B cell (primary cell): ENCODE measurements around the gene MDGA2. TPM values are rescaled to one million over a fixed set of nuclear protein-coding genes. Genes with fewer than 3 reads are reported as not detected.

ENCODE experiments used
- ATAC-seq: fragments of 200-7000 bp; cut with Tn5 transposase; one replicate; pipeline ENCODE4 v1.10.0; 2021; ENCODE audit warnings: low read depth, mild to moderate bottlenecking, moderate number of reproducible peaks, moderate library complexity
- CTCF ChIA-PET: fragments of 350-600 bp; sonication (Branson Sonifier 250); formaldehyde crosslinking; loops from one replicate; lab custom pipeline; 2021; ENCODE audit warnings: antibody characterized with exemption, inconsistent platforms; lab: Charles Lee
- POLR2A ChIA-PET: fragments of 350-600 bp; sonication (Branson Sonifier 250); formaldehyde crosslinking; loops from one replicate; lab custom pipeline; 2021; ENCODE audit warnings: antibody characterized with exemption; lab: Charles Lee
- DNase-seq: peaks from one replicate; pipeline ENCODE4 v3.0.0; 2013
- H2AFZ ChIP-seq: 2 replicates; pipeline ENCODE4 v1.6.1; 2012; ENCODE audit warnings: mild to moderate bottlenecking, low read depth, low read length; ENCODE audit not compliant: insufficient read depth, poor library complexity, severe bottlenecking
- H3K27ac ChIP-seq, 2 donors: 1 replicate in 1 of 2; 2 replicates in 1 of 2; pipeline ENCODE4 v1.5.1; 2012 to 2013; ENCODE audit warnings: low read length in 2 of 2, mild to moderate bottlenecking in 2 of 2, moderate library complexity in 1 of 2
- H3K27me3 ChIP-seq, 4 experiments: fragments of 200-600 bp in 1 of 4; sonication (generic) in 1 of 4; replicated peaks in 1 of 4; 1 replicate in 2 of 4; 2 replicates in 2 of 4; pipeline versions ENCODE4 v1.6.1 to v1.7.0; 2013 to 2016; ENCODE audit warnings: low read length in 3 of 4, mild to moderate bottlenecking in 2 of 4, mixed read lengths in 1 of 4, moderate library complexity in 1 of 4; ENCODE audit not compliant: insufficient read depth in 4 of 4, control insufficient read depth in 3 of 4; ENCODE audit errors: control extremely low read depth in 1 of 4
- H3K36me3 ChIP-seq, 2 experiments: replicated peaks in 1 of 2; 1 replicate in 1 of 2; 2 replicates in 1 of 2; pipeline versions ENCODE4 v1.6.1 to v1.7.1; 2013; ENCODE audit warnings: low read length in 1 of 2; ENCODE audit not compliant: insufficient read depth in 2 of 2, control insufficient read depth in 1 of 2; ENCODE audit errors: control extremely low read depth in 1 of 2, extremely low read depth in 1 of 2
- H3K4me1 ChIP-seq, 2 donors: fragments of 200-600 bp in 1 of 2; sonication (generic) in 1 of 2; 1 replicate in 1 of 2; 2 replicates in 1 of 2; pipeline versions ENCODE4 v1.5.1 to v1.6.1; 2013 to 2017; ENCODE audit warnings: low read length in 2 of 2; ENCODE audit not compliant: control insufficient read depth in 2 of 2, insufficient read depth in 2 of 2
- H3K4me2 ChIP-seq: replicated peaks from 2 replicates; pipeline ENCODE3; 2012; ENCODE audit warnings: mild to moderate bottlenecking, low read depth, low read length; ENCODE audit not compliant: poor library complexity, severe bottlenecking
- H3K4me3 ChIP-seq, 5 experiments: fragments of 200-600 bp in 1 of 5; sonication (generic) in 1 of 5; 1 replicate in 3 of 5; 2 replicates in 2 of 5; pipeline versions ENCODE4 v1.5.1 to v1.7.0; 2011 to 2016; ENCODE audit warnings: low read length in 4 of 5, mild to moderate bottlenecking in 4 of 5, low read depth in 2 of 5, control low read depth in 1 of 5, moderate library complexity in 1 of 5; ENCODE audit not compliant: insufficient read depth in 1 of 5; ENCODE audit errors: control extremely low read depth in 1 of 5, extremely low read depth in 1 of 5
- H3K79me2 ChIP-seq: fragments of 200-600 bp; sonication (generic); one replicate; pipeline ENCODE4 v1.6.0; 2016; ENCODE audit warnings: low read length; ENCODE audit not compliant: control insufficient read depth, insufficient read depth
- H3K9ac ChIP-seq: fragments of 200-600 bp; sonication (generic); 2 replicates; pipeline ENCODE4 v1.6.1; 2017; ENCODE audit warnings: mild to moderate bottlenecking, low read length, moderate library complexity
- H3K9me3 ChIP-seq, 3 donors: one replicate each; pipeline versions ENCODE4 v1.6.1 to v1.7.1; 2013; ENCODE audit warnings: low read length in 2 of 3; ENCODE audit not compliant: control insufficient read depth in 2 of 3, insufficient read depth in 1 of 3; ENCODE audit errors: control extremely low read depth in 1 of 3
- H4K20me1 ChIP-seq: 2 replicates; pipeline ENCODE4 v1.6.0; 2012; ENCODE audit warnings: mild to moderate bottlenecking, low read length; ENCODE audit not compliant: insufficient read depth, control insufficient read depth, poor library complexity, severe bottlenecking
- H3K27ac Mint-ChIP-seq: one replicate; pipeline ENCODE4 v1.8.0; 2021; ENCODE audit warnings: mixed read lengths
- H3K27me3 Mint-ChIP-seq: one replicate; pipeline ENCODE4 v1.8.0; 2021; ENCODE audit warnings: mixed read lengths
- H3K4me1 Mint-ChIP-seq: one replicate; pipeline ENCODE4 v1.8.0; 2021; ENCODE audit warnings: mixed read lengths
- H3K4me3 Mint-ChIP-seq: one replicate; pipeline ENCODE4 v1.8.0; 2021; ENCODE audit warnings: mixed read lengths
- H3K9me3 Mint-ChIP-seq: one replicate; pipeline ENCODE4 v1.8.0; 2022; ENCODE audit warnings: mixed read lengths; ENCODE audit not compliant: insufficient read depth
- EZH2 ChIP-seq: IDR thresholded peaks from 2 replicates; pipeline ENCODE4 v1.6.1; 2012; ENCODE audit warnings: borderline replicate concordance, low read depth, mild to moderate bottlenecking, moderate library complexity, low read length; ENCODE audit not compliant: insufficient read depth, poor library complexity, severe bottlenecking
- WGBS: methylation state at CpG from one replicate; pipeline ENCODE4 v1.1.5; 2013; ENCODE audit warnings: missing lambda C conversion rate; ENCODE audit not compliant: insufficient coverage; 5-methylcytosine and 5-hydroxymethylcytosine counted together
- intact Hi-C: fragments of 100-400 bp; cut with micrococcal nuclease; formaldehyde crosslinking; loops from one replicate; pipeline ENCODE4 v1.10.0; 2022
- polyA plus RNA-seq: library from polyadenylated mRNA; depleted of rRNA; stranded (reverse); fragments of >200 nt; gene quantifications from 2 replicates; pipeline ENCODE4 v1.2.3, GENCODE V29; 2012
- total RNA-seq, 2 donors: library from RNA; stranded (reverse); fragments of 120-200 nt in 1 of 2; gene quantifications; 1 replicate in 1 of 2; 2 replicates in 1 of 2; pipeline versions ENCODE4 v1.2.3 to v1.2.4, GENCODE V29; 2013 to 2022
- TF ChIP-seq, protein P1 (sequence below): fragments of 200-600 bp; IDR thresholded peaks from one replicate; pipeline ENCODE4 v1.8.0; 2022; ENCODE audit warnings: antibody characterized with exemption, mild to moderate bottlenecking

MDGA2 gene
- total and polyA plus RNA-seq, 2 donors (not counting 1 experiment from before 2014, with no cell fraction given) = not detected

DNA sequence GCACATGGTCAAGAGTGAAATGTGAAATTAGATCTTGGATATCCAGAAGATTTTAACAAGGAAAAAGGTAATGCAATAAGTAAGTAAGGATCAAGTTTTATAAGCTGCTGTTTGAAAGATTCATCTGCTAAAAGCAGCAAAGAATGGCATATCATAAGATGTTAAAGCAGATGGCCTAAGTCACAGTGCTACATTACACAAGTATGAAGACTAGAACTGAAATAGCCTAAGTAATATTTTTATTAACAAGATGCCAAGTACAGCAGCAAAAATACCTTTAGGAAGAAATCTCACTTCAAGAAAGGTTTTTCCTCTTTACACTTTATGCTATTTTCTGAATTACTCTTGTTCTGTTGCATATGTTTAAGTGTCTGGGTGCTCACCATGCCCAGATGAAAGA lies 414.1 kb downstream of the MDGA2 start:
- no peak for DNase-seq
- Histone ChIP-seq H3K27me3 (no peaks in the 10 kb centered on the region), H3K36me3 (no peaks in the 10 kb centered on the region), H3K9ac (no peak overlapping the region), H3K27ac (no peak overlapping the region), H3K4me1 (no peaks in the 10 kb centered on the region), H2AFZ (no peak overlapping the region), H3K4me3 (no peak overlapping the region), H3K4me2 (no peak overlapping the region), H4K20me1 (no peaks in the 10 kb centered on the region), H3K79me2 (no peaks in the 10 kb centered on the region), H3K9me3 (no peaks in the 10 kb centered on the region)
- H3K4me1 Mint-ChIP-seq = no peaks in the 10 kb centered on the region
- no peaks in the 10 kb centered on the region for H3K9me3 Mint-ChIP-seq
- TF ChIP-seq EZH2 = no peak
- TF ChIP-seq, protein P1, sequence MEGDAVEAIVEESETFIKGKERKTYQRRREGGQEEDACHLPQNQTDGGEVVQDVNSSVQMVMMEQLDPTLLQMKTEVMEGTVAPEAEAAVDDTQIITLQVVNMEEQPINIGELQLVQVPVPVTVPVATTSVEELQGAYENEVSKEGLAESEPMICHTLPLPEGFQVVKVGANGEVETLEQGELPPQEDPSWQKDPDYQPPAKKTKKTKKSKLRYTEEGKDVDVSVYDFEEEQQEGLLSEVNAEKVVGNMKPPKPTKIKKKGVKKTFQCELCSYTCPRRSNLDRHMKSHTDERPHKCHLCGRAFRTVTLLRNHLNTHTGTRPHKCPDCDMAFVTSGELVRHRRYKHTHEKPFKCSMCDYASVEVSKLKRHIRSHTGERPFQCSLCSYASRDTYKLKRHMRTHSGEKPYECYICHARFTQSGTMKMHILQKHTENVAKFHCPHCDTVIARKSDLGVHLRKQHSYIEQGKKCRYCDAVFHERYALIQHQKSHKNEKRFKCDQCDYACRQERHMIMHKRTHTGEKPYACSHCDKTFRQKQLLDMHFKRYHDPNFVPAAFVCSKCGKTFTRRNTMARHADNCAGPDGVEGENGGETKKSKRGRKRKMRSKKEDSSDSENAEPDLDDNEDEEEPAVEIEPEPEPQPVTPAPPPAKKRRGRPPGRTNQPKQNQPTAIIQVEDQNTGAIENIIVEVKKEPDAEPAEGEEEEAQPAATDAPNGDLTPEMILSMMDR = no peak
- intact Hi-C loops = no loop called here
- no peaks in the 10 kb centered on the region for H3K27me3 Mint-ChIP-seq
- CTCF ChIA-PET = no interaction called here
- no peak overlapping the region for H3K27ac Mint-ChIP-seq
- H3K4me3 Mint-ChIP-seq = no peak overlapping the region
- no peak for ATAC-seq
- POLR2A ChIA-PET = no interaction called here

DNA sequence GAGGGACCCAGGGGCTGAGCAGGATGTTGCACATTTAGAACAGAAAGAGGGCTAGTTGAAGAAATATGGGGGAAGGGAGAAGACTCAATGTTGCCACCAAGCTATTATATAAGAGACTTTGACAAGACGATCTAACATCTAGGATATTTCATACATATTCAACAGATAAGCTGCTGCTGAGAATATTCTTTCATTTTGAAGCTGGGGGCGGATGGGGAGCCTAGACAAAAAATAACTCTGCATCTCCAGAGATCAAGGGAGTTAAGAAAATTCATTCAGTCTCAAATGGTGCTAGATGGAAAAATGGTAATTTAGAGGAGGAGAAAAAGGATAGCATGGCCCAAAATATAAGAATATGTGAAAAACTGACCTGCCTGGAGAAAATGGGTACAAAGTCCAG lies 415.6 kb downstream of the MDGA2 start:
- Mint-ChIP-seq H3K4me3 (no peak overlapping the region), H3K27me3 (no peaks in the 10 kb centered on the region), H3K4me1 (no peaks in the 10 kb centered on the region), H3K27ac (no peak overlapping the region), H3K9me3 (no peaks in the 10 kb centered on the region)
- no peaks in the 10 kb centered on the region for H3K79me2 ChIP-seq
- no CpG with 5 or more reads among the region's 2 CpGs for WGBS
- H3K27me3 ChIP-seq = no peaks in the 10 kb centered on the region
- no peaks in the 10 kb centered on the region for H3K36me3 ChIP-seq
- no peaks in the 10 kb centered on the region for H3K4me1 ChIP-seq
- no peak overlapping the region for H3K4me2 ChIP-seq
- POLR2A ChIA-PET = no interaction called here
- intact Hi-C loops = no loop called here
- no peaks in the 10 kb centered on the region for H3K9me3 ChIP-seq
- no peak overlapping the region for H3K4me3 ChIP-seq
- no peak overlapping the region for H2AFZ ChIP-seq
- no peak overlapping the region for H3K27ac ChIP-seq
- CTCF ChIA-PET = no interaction called here
- H4K20me1 ChIP-seq = no peaks in the 10 kb centered on the region
- H3K9ac ChIP-seq = no peak overlapping the region
- no peak for TF ChIP-seq EZH2
- TF ChIP-seq, protein P1 = no peak
- no peak for ATAC-seq
- no peak for DNase-seq
